ENCODE measurements around the gene EEF1AKMT3. TPM values are rescaled to one million over a fixed set of nuclear protein-coding genes. Genes with fewer than 3 reads are reported as not detected.
A peak's percentile ranks its signal among the peaks of the same experiment; 100 is the strongest.

The EEF1AKMT3 gene
- total RNA-seq, 1 donor = 6.9 TPM

DNA sequence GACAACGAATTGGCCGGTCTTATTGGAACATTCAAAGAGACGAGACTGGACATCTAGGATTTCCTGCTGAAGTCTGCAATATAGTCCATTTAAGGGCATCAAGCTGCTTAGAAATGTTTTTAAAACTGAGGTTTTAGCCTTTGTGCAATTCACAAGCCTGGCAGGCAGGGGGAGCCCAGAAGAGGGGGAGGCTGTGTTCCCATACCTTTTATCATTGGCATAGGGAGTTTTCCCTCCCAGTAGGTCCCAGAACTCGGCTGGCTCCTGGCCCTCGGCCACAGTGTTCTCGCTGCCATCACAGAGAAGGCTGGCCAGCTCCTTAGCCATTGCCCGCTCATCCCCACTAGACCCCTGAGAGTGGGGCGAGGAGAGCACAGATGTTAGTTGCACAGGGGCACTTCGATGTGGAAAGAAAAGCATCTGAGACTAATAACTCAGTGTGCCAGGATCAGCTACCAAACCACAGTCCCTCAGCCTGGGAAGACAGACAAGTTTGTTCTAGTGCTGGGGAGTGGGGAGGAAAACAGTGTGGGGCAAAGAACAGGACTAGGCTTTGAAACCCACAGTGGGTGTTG is 31.0 kb downstream of the EEF1AKMT3 start:
- TF ChIP-seq, protein P1, sequence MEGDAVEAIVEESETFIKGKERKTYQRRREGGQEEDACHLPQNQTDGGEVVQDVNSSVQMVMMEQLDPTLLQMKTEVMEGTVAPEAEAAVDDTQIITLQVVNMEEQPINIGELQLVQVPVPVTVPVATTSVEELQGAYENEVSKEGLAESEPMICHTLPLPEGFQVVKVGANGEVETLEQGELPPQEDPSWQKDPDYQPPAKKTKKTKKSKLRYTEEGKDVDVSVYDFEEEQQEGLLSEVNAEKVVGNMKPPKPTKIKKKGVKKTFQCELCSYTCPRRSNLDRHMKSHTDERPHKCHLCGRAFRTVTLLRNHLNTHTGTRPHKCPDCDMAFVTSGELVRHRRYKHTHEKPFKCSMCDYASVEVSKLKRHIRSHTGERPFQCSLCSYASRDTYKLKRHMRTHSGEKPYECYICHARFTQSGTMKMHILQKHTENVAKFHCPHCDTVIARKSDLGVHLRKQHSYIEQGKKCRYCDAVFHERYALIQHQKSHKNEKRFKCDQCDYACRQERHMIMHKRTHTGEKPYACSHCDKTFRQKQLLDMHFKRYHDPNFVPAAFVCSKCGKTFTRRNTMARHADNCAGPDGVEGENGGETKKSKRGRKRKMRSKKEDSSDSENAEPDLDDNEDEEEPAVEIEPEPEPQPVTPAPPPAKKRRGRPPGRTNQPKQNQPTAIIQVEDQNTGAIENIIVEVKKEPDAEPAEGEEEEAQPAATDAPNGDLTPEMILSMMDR (IDR thresholded peaks at IDR 0.05; ENCODE audit: insufficient read depth, low read depth, low read length) = peak; percentile 84
- peak; percentile 54 for DNase-seq (ENCODE audit: low read depth)
- no peak overlapping the region for H3K4me3 ChIP-seq (ENCODE audit: low read depth, low read length)

DNA sequence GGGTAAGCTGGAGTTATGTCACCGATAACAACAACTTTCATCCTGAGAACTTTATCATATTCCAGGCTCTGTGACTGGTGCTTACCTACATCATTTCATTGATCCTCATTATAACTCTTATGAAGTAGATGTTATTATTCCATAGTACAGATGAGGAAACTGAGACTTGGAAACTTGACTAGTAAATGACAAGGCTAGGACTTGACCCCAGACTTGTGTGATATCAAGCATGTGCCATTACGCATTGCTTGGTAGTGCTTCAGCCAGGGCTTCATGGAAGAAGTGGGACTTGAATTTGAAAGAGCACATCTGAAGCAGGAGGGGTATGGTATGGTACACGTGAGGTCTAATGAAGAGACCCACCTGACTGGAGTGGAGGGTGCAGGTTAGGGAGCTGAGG is 34.3 kb downstream of the EEF1AKMT3 start:
- no peak overlapping the region for H3K4me3 ChIP-seq (ENCODE audit: low read depth, low read length)
- TF ChIP-seq, protein P1 (IDR thresholded peaks at IDR 0.05; ENCODE audit: insufficient read depth, low read depth, low read length) = no peak
- DNase-seq (ENCODE audit: low read depth) = no peak

DNA sequence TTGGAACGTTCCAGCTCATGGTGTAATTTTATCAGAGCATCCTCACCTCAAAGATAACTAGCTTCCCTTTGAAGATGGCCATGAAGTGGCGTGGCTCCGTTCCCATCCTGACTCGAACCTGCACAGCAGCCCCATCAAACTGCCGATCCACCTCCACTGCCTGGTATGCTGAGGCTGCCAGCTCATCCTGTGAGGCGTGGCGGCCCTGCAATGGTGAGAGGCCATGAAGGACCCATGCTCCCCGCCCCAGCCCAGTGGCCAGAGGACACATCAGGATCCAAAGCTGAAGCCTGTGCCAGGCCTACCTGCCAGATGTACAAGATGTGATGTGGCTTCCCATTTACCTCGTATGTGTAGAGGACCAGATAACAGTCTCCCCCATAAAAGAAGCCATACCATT is 34.9 kb downstream of the EEF1AKMT3 start:
- H3K4me3 ChIP-seq (ENCODE audit: low read depth, low read length) = no peak overlapping the region
- TF ChIP-seq, protein P1 (IDR thresholded peaks at IDR 0.05; ENCODE audit: insufficient read depth, low read depth, low read length) = no peak
- no peak for DNase-seq (ENCODE audit: low read depth)

DNA sequence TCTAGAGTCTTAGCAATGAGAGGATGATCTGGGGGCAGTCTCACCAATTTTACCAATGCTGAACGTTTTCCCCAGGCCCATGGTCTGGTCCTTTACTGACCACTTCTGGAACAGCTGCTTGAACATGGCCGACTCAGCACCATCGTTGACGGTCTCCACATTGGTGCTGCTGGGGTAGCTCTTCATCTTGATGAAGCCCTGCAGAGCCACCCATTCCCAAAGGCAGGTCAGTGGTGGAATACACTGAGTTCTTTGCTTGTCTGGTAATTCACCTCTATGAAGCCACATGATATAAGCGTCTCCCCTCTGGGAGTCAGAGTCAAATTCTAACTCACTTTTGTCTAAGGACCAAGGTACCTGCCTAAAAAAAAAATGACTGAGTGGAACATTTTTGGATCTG is 35.9 kb downstream of the EEF1AKMT3 start:
- TF ChIP-seq, protein P1 (IDR thresholded peaks at IDR 0.05; ENCODE audit: insufficient read depth, low read depth, low read length) = no peak
- no peak for DNase-seq (ENCODE audit: low read depth)
- no peak overlapping the region for H3K4me3 ChIP-seq (ENCODE audit: low read depth, low read length)

DNA sequence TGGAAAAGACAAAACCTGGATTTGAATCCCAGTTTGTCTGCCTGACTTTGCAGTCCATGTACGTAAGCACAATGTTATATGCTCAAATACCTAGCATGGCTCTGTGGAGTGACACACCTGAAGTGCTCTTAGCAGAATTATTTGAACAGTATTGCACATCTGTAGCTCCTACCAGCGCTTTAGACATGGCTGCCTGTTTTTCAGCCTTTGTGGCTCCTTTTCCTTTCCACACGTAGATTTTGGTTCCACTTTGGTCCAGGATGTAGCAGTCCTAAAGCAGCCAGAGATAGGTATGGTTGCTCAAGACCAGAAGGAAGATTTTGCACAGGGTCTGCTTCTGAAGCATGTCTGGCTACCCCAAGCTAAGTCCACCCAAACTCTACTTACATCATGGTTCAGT is 37.0 kb downstream of the EEF1AKMT3 start:
- no peak overlapping the region for H3K4me3 ChIP-seq (ENCODE audit: low read depth, low read length)
- TF ChIP-seq, protein P1 (IDR thresholded peaks at IDR 0.05; ENCODE audit: insufficient read depth, low read depth, low read length) = no peak

DNA sequence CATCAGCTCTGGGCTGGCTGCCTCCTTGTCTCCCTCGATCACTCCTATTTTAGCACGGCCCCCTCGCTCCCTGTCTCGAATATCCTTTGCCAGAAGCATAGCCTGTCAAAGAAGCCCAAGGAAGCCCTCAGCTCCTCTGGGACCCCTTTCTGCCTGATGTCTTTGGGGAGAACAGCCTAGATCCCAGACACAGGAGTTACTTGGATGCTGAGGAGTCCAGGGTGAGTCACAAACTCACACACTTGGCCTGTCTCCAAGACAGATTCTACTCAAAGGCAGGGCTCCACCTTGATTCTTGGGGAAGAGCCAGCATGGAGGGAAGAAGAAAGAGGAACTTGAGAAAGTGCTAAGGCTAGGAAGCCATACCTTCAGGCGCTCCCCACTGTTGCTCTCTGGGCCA is 38.0 kb downstream of the EEF1AKMT3 start:
- DNase-seq (ENCODE audit: low read depth) = peak; percentile 31
- no peak overlapping the region for H3K4me3 ChIP-seq (ENCODE audit: low read depth, low read length)
- TF ChIP-seq, protein P1 (IDR thresholded peaks at IDR 0.05; ENCODE audit: insufficient read depth, low read depth, low read length) = no peak

More for the DNA sequence above, 37.0 kb downstream of the EEF1AKMT3 start:
- DNase-seq (ENCODE audit: low read depth) = no peak
